Measurements from ENCODE around the gene VCAM1. TPM values are rescaled to one million over a fixed set of nuclear protein-coding genes. Genes with fewer than 3 reads are reported as not detected.

The VCAM1 gene
- total and polyA plus RNA-seq, 10 donors = 39.6 to 849 (median 362) TPM

DNA sequence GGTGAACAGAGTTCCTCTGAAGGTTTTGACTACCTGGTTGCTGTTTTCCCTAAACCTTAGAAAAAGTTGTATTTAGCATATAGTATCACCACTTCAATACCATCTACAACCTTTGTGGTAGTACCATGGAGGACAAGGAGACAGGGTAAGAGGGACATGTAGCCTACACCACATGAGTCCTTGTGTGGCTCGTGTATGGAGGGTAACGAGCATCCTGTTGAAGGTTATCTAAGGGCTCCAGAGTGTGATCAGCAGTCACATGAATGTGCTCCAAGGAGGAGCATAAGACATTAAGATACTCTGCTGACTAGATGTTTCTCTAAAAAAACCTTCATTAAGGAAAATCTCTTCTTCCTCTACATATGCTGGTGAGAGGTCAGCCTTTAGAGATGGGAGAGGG is 67.3 kb downstream of the VCAM1 start:
- no peak overlapping the region for H3K4me3 ChIP-seq
- H3K27me3 ChIP-seq (replicated peaks in 1 of 7) = no peaks in the 10 kb centered on the region
- H3K9me3 ChIP-seq = peaks cover 0 to 6% (median under 1%) of the 10 kb centered on the region in 8 donors
- TF ChIP-seq, protein P1, sequence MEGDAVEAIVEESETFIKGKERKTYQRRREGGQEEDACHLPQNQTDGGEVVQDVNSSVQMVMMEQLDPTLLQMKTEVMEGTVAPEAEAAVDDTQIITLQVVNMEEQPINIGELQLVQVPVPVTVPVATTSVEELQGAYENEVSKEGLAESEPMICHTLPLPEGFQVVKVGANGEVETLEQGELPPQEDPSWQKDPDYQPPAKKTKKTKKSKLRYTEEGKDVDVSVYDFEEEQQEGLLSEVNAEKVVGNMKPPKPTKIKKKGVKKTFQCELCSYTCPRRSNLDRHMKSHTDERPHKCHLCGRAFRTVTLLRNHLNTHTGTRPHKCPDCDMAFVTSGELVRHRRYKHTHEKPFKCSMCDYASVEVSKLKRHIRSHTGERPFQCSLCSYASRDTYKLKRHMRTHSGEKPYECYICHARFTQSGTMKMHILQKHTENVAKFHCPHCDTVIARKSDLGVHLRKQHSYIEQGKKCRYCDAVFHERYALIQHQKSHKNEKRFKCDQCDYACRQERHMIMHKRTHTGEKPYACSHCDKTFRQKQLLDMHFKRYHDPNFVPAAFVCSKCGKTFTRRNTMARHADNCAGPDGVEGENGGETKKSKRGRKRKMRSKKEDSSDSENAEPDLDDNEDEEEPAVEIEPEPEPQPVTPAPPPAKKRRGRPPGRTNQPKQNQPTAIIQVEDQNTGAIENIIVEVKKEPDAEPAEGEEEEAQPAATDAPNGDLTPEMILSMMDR (IDR thresholded peaks at IDR 0.05 in 8 of 11, conservative IDR thresholded peaks at IDR 0.05 in 3 of 11) = no peak
- TF ChIP-seq POLR2AphosphoS5 (IDR thresholded peaks at IDR 0.05) (no peak), POLR2A (IDR thresholded peaks at IDR 0.05) (no peak)
- H3K36me3 ChIP-seq = no peaks in the 10 kb centered on the region
- WGBS, 5 donors = 50 to 84% (median 74%) methylated on average over 2 of the region's 2 CpGs
- no peak for DNase-seq
- peak overlapping the region in 5 of 8 donors; percentile 23 to 51 (median 35) for H3K27ac ChIP-seq
- H3K4me1 ChIP-seq = peaks cover 0 to 11% (median 2%) of the 10 kb centered on the region in 6 donors
- intact Hi-C loops (cut with DNase I; ENCODE audit: low total_unique reads) = no loop called here

Other genes with a start within 250 kb of the VCAM1 start
- gene GPR88, start 181.6 kb upstream of the VCAM1 start, total RNA-seq = 10 to 100 TPM in 4 of 7 donors, 1 to 10 TPM in 3; 2.8 to 22.7 (median 13.0) TPM
- gene GPR88, start 181.6 kb upstream of the VCAM1 start, polyA plus RNA-seq = 1 to 10 TPM in 1 of 3 donors, under 1 TPM in 2; 0.70 to 1.2 (median 0.93) TPM
- gene EXTL2, start 175.1 kb downstream of the VCAM1 start, total RNA-seq = 10 to 100 TPM in 2 of 7 donors, 1 to 10 TPM in 5; 5.9 to 14.1 (median 8.8) TPM
- 1 to 10 TPM; 5.0 to 6.3 (median 5.4) TPM for gene EXTL2, start 175.1 kb downstream of the VCAM1 start, polyA plus RNA-seq
- 10 to 100 TPM; 32.8 to 44.5 (median 39.1) TPM for gene SLC30A7, start 176.3 kb downstream of the VCAM1 start, total RNA-seq
- gene SLC30A7, start 176.3 kb downstream of the VCAM1 start, polyA plus RNA-seq = 1 to 10 TPM; 4.2 to 4.9 (median 4.6) TPM

All from spleen (tissue), 11 donors.